Endodermal cell (in vitro differentiated cells): Measurements from ENCODE around the gene AFF3. TPM values are rescaled to one million over a fixed set of nuclear protein-coding genes. Genes with fewer than 3 reads are reported as not detected.

Source experiments
- DNase-seq: peaks from one replicate; pipeline ENCODE4 v3.0.0-alpha.2; 2017
- H3K27ac ChIP-seq: 2 replicates; pipeline ENCODE4 v1.5.1; 2013; ENCODE audit warnings: mild to moderate bottlenecking, low read depth, low read length, moderate library complexity
- H3K27me3 ChIP-seq: 2 replicates; pipeline ENCODE4 v1.6.1; 2013; ENCODE audit warnings: mild to moderate bottlenecking, low read length, moderate library complexity; ENCODE audit not compliant: insufficient read depth, control insufficient read depth, poor library complexity, severe bottlenecking
- H3K36me3 ChIP-seq: 2 replicates; pipeline ENCODE4 v1.7.0; 2013; ENCODE audit warnings: mild to moderate bottlenecking, low read length, moderate library complexity; ENCODE audit not compliant: control insufficient read depth, insufficient read depth
- H3K4me1 ChIP-seq: one replicate; pipeline ENCODE4 v1.7.0; 2013; ENCODE audit warnings: low read length; ENCODE audit not compliant: control insufficient read depth, insufficient read depth
- H3K4me3 ChIP-seq: 2 replicates; pipeline ENCODE4 v1.5.1; 2013; ENCODE audit warnings: mild to moderate bottlenecking, low read length, moderate library complexity
- H3K9ac ChIP-seq: 2 replicates; pipeline ENCODE4 v1.6.1; 2013; ENCODE audit warnings: mild to moderate bottlenecking, low read length, moderate library complexity; ENCODE audit not compliant: poor library complexity, severe bottlenecking; ENCODE audit errors: extremely low read depth
- H3K9me3 ChIP-seq: 2 replicates; pipeline ENCODE4 v1.6.1; 2013; ENCODE audit warnings: mild to moderate bottlenecking, low read length, moderate library complexity; ENCODE audit not compliant: control insufficient read depth
- H3K27ac Mint-ChIP-seq: 2 replicates; pipeline ENCODE4 v1.8.0; 2020; ENCODE audit warnings: mixed read lengths
- H3K27me3 Mint-ChIP-seq: 2 replicates; pipeline ENCODE4 v1.8.0; 2021; ENCODE audit warnings: mild to moderate bottlenecking, mixed read lengths; ENCODE audit not compliant: insufficient read depth
- H3K36me3 Mint-ChIP-seq: 2 replicates; pipeline ENCODE4 v1.8.0; 2020; ENCODE audit warnings: low read depth, mixed read lengths
- H3K4me1 Mint-ChIP-seq: 2 replicates; pipeline ENCODE4 v1.8.0; 2020; ENCODE audit warnings: mixed read lengths
- H3K4me3 Mint-ChIP-seq: 2 replicates; pipeline ENCODE4 v1.8.0; 2020; ENCODE audit warnings: mild to moderate bottlenecking, moderate library complexity, mixed read lengths
- H3K9me3 Mint-ChIP-seq: 2 replicates; pipeline ENCODE4 v1.8.0; 2020; ENCODE audit warnings: mild to moderate bottlenecking, mixed read lengths
- WGBS, 2 experiments: methylation state at CpG; one replicate each; pipeline versions ENCODE4 v1.1.5 to v1.1.7; 2013; ENCODE audit warnings: missing lambda C conversion rate in 2 of 2, mixed read lengths in 1 of 2; ENCODE audit not compliant: insufficient coverage in 1 of 2, insufficient read length in 1 of 2; 5-methylcytosine and 5-hydroxymethylcytosine counted together
- total RNA-seq, 2 donors: library from RNA; stranded (reverse); fragmentation: NEBNext Ultra II Directional in 1 of 2; extraction: Animal tissue kit (Norgen Biotek cat#: 25700) in 1 of 2; gene quantifications; 2 replicates in 1 of 2; 3 replicates in 1 of 2; pipeline ENCODE4 v1.2.1, GENCODE V29; 2021
- TF ChIP-seq, protein P1 (sequence below): fragments of 200-600 bp; sonication (generic); conservative IDR thresholded peaks from 2 replicates; pipeline ENCODE4 v1.5.0; 2021; ENCODE audit warnings: antibody characterized with exemption, mild to moderate bottlenecking

Gene AFF3
- total RNA-seq, 2 donors from 2014 or later = 0.62 to 0.73 TPM

DNA sequence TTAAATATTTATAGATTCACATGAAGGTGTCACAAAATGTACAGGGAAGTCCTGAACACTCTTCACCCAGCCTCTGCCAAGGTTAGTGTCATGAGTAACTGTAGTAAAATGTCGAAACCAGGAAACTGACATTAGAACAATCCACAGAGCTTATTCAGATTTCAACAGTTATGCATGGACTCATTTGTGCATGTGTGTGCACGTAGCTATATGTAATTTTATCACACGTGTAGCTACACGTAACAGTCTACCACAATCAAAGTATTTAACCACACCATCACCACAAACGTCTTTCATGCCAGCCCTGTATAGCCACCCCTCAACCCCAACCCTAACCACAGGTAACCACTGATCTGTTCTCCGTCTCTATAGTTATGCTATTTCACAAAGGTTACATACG is 440.9 kb downstream of the AFF3 start:
- H3K4me1 ChIP-seq = no peaks in the 10 kb centered on the region
- no peak overlapping the region for H3K4me3 ChIP-seq
- Mint-ChIP-seq H3K4me1 (peaks cover 3% of the 10 kb centered on the region), H3K36me3 (no peaks in the 10 kb centered on the region), H3K9me3 (no peaks in the 10 kb centered on the region), H3K27me3 (peaks cover 4% of the 10 kb centered on the region), H3K4me3 (no peak overlapping the region), H3K27ac (no peak overlapping the region)
- no peaks in the 10 kb centered on the region for H3K36me3 ChIP-seq
- TF ChIP-seq, protein P1, sequence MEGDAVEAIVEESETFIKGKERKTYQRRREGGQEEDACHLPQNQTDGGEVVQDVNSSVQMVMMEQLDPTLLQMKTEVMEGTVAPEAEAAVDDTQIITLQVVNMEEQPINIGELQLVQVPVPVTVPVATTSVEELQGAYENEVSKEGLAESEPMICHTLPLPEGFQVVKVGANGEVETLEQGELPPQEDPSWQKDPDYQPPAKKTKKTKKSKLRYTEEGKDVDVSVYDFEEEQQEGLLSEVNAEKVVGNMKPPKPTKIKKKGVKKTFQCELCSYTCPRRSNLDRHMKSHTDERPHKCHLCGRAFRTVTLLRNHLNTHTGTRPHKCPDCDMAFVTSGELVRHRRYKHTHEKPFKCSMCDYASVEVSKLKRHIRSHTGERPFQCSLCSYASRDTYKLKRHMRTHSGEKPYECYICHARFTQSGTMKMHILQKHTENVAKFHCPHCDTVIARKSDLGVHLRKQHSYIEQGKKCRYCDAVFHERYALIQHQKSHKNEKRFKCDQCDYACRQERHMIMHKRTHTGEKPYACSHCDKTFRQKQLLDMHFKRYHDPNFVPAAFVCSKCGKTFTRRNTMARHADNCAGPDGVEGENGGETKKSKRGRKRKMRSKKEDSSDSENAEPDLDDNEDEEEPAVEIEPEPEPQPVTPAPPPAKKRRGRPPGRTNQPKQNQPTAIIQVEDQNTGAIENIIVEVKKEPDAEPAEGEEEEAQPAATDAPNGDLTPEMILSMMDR = no peak
- H3K9me3 ChIP-seq = no peaks in the 10 kb centered on the region
- H3K27me3 ChIP-seq = no peaks in the 10 kb centered on the region
- 95 to 96% methylated on average over 7 of the region's 7 CpGs for WGBS, 2 experiments
- no peak overlapping the region for H3K9ac ChIP-seq
- no peak for DNase-seq
- H3K27ac ChIP-seq = no peak overlapping the region

DNA sequence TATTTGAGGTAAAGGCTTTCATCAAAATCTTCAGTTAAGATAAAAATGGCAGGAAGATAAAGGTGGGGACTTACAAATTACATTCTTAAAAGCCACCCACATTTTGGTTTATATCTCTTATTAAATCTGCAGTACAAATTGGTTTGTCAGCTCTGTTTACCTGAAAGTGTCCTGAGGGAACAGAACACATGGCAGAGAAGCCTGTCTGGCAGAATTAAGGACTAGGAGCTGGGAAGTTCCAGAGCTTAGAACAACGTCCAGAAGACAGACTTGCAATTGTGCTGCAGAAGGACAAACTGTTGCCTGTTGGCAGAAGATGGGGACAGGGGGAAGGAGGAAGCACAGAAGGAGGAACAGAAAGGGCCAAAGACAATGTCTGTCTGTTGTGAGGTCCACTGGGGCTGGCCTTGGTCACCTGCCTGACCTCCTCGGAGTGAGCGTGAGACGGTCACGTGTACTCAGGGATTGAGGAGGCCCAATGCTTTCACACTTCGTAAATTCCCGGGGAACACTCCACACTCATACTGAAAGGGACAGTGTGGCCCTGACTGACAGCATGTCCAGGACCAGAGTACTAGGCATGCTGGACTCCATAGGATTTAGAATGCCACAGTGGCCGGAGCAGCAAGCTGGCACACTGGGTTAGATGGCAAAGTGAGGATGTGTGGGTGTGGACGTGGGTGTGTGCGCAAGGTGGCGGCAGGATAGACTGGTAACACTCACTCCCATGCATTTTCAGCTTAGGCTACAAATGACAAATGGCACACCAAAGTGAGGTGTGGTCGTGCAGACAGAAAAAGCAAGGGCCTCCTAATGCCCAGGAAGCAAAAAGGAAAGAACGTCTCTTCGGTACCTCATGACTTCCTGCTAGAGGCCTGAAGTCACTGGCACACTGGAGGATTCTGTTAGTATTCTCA is 441.6 kb downstream of the AFF3 start:
- 93% methylated on average over 10 to 14 of the region's 14 CpGs for WGBS, 2 experiments
- H3K4me3 Mint-ChIP-seq = no peak overlapping the region
- no peak overlapping the region for H3K9ac ChIP-seq

DNA sequence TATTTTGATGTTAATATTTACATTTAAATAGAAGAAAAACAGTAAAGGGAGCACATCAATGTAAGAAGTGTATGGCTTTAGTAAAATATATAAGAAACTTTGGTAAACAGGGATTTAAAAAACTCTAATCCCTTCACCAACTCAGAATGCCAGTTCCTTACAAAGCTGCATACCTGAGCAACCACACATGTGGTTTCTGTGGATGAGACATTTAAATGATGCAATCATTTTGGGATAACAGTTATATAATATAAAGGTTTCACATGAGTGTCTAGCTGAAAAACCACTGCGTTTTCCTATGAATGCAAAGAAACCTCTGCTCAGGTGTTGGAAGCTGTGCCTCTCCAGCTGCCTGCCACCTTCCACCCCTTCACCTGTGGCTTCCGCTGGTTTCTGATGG is 443.5 kb downstream of the AFF3 start:
- TF ChIP-seq, protein P1 = no peak
- Histone ChIP-seq H3K9ac (no peak overlapping the region), H3K27me3 (peaks cover 5% of the 10 kb centered on the region), H3K4me3 (no peak overlapping the region), H3K27ac (no peak overlapping the region), H3K36me3 (no peaks in the 10 kb centered on the region), H3K4me1 (no peaks in the 10 kb centered on the region), H3K9me3 (no peaks in the 10 kb centered on the region)
- no peak for DNase-seq
- WGBS, 2 experiments = 90 to 94% methylated on average over 2 of the region's 2 CpGs
- Mint-ChIP-seq H3K36me3 (no peaks in the 10 kb centered on the region), H3K4me3 (no peak overlapping the region), H3K4me1 (peaks cover 5% of the 10 kb centered on the region), H3K27ac (no peak overlapping the region), H3K9me3 (no peaks in the 10 kb centered on the region), H3K27me3 (peaks cover 4% of the 10 kb centered on the region)

More for the DNA sequence above, 441.6 kb downstream of the AFF3 start:
- Histone ChIP-seq H3K9me3 (no peaks in the 10 kb centered on the region), H3K36me3 (no peaks in the 10 kb centered on the region), H3K27ac (no peak overlapping the region), H3K4me3 (no peak overlapping the region), H3K4me1 (no peaks in the 10 kb centered on the region), H3K27me3 (no peaks in the 10 kb centered on the region)
- DNase-seq = no peak
- Mint-ChIP-seq H3K9me3 (no peaks in the 10 kb centered on the region), H3K27me3 (peaks cover 4% of the 10 kb centered on the region), H3K27ac (no peak overlapping the region), H3K4me1 (peaks cover 3% of the 10 kb centered on the region), H3K36me3 (no peaks in the 10 kb centered on the region)
- TF ChIP-seq, protein P1 = no peak
